HG03342 (cell line): Measurements from ENCODE around the gene GOLGA6C.
"Not testable (repeated sequence)": the region's sequence is repeated elsewhere in the genome, so short reads cannot be mapped to it uniquely, and the experiment has no call there.

Experiments used
- ATAC-seq: cut with Tn5 transposase; IDR thresholded peaks from one replicate; pipeline ENCODE4 v1.9.1; 2021; ENCODE audit warnings: mild to moderate bottlenecking, moderate library complexity; ENCODE audit not compliant: unreplicated experiment

Gene GOLGA6C

GRCh38 chr15:75258034-75258433 lies at the start of gene GOLGA6C:
TSS of gene GOLGA6C (plus strand) at chr15:75258334. CDS start at chr15:75258599, 265 bp downstream.
- ATAC-seq: not testable (repeated sequence)

DNA sequence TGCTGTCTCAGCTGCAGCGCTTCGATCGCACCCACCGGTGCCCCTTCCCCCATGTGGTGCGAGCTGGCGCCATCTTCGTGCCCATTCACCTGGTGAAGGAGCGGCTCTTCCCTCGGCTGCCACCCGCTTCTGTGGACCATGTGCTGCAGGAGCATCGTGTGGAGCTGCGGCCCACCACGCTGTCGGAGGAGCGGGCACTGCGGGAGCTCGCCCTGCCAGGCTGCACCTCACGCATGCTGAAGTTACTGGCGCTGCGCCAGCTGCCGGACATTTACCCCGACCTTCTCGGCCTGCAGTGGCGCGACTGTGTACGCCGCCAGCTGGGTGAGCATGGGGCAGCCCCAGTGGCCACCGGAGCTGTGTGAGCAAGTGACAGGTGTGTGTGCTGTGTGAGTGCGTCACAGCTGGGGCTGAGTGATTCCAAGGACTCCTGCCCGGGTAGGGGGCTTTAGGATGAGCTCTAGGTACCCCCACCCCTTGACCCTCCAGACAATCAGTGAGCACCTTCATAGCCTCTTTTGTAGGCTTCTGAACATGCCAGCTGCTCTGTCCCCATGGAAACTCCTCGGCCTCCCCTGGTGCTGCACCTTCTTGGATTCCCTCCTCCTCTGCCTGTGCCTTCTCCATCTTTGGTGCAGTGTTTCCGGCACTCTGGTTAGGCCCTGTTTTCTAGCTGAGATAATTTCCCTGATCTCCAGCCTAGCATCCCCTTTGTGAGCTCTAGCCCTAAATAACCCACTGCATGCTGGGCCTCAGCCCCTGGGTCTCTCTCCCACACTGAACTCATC lies 49.4 kb upstream of the GOLGA6C start:
- no peak for ATAC-seq

- no peak for ATAC-seq
These were observed 48.9 kb upstream of the GOLGA6C start for GRCh38 chr15:75209289-75209676.

GRCh38 chr15:75210811-75211230 lies 47.3 kb upstream of the GOLGA6C start:
- ATAC-seq: no peak

DNA sequence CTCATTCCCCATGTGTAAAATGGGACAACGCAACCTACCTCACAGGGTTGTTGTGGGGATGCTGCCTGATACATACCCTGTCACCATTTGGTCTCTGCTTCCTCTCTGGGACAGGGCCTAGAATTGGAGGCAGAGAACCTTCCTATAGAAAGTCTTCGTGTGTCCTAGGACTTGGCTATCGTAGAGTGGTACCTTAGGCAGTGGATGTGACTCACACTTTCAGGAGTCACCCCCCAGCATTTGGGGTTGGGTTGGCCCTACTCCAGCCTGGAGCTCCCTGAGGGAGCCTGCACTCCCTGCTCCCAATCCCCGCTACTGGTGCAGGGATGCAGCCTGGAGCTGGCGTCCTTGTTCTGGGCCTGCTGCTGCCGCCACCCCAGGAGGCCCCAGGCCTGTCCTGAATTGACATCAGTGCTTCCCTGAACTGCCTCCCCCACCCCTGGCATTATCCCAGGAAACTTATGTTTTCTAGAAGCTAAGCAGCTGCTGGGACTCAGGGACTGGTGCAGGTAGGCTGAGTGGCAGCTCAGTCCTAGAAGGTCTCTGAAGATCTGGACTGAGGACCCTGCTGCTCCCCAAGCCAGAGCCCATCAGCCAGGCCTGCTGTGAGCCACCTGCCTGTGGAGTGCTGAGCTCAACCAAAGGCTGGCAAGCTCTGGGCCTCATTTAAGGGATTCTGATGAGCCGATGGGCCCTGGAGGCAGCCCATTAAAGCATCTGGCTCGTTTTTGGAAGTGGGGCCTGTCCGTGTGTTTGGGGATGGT lies 46.5 kb upstream of the GOLGA6C start:
- ATAC-seq: no peak

DNA sequence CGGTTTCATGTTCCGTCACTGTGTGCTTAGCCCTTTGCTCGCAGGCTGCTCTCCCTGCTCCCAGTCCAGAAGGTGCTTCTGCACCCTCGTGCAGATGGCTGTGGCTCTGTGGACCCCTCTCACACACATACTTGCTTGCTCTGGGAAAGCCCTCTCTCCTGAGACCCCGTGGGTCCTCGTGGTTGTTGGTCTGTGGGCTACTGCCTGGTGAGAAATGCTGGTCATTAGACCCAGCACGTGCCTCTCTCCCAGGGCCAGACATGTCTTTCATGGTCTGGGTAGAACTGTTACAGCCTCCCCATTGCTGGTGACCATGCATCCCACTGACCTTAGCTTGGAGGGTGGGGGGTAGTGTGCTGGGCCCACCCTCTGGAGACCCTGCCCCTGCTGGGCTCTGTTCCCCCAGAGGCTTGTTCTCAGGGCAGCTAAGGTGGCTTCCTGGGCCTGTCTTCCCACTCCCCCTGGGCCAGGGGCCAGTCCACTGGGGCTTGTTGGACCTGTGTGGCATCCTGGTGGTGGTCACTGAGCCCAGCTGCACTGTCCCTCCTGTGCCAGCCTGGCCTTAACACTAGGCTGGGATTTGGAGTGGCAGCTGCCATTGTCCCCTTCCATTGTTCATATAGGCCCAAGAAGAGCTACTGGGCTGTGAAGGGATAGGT lies 45.8 kb upstream of the GOLGA6C start:
- no peak for ATAC-seq

DNA sequence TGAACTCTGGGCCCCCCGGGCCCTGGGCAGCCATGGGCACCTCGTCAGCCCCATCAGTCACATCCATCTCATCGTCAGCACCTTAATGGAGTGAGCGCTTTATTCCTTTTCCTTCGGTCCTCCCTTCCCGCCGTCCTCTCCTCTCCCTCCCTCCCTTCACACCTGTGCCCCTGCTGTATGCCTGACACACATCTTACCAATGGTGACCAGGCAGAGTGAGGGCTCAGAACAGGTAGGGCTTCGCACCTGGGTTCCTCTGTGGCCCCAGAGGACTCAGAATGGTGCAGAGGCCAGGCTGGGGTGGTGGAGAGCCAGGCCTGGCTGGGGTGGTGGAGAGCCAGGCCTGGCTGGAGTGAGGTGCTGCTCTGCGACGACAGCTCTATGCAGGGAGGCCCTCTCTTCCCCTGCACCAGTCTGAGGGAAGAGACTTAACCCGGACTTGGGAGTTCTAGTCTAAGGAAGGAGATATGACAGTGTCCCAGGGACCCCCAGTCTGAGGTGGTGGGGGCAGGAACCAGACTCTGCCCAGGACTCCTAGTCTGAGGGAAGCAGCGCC lies 44.8 kb upstream of the GOLGA6C start:
- no peak for ATAC-seq

DNA sequence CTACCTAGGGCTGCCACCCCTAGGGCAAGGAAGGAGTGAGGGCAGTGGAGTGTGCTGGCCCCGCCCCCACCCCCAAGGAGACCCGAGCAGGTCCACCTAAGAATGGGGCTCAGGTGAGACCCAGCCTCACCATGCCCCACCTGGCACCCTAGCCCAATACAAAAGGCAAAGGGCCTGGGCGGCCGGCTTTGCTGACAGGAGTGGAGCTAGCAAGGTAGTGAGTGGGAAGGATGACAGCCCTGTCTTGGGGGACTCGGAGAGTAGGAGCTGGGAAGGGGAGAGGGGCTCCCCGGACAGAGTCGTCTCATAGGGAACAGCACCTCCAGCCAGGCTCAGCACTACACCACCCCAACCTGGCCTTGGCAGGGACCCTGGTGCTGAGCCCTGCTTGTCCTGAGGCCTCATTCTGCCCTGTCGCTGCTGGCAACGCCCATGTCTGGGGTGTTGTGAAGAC lies 44.3 kb upstream of the GOLGA6C start:
- ATAC-seq: no peak

DNA sequence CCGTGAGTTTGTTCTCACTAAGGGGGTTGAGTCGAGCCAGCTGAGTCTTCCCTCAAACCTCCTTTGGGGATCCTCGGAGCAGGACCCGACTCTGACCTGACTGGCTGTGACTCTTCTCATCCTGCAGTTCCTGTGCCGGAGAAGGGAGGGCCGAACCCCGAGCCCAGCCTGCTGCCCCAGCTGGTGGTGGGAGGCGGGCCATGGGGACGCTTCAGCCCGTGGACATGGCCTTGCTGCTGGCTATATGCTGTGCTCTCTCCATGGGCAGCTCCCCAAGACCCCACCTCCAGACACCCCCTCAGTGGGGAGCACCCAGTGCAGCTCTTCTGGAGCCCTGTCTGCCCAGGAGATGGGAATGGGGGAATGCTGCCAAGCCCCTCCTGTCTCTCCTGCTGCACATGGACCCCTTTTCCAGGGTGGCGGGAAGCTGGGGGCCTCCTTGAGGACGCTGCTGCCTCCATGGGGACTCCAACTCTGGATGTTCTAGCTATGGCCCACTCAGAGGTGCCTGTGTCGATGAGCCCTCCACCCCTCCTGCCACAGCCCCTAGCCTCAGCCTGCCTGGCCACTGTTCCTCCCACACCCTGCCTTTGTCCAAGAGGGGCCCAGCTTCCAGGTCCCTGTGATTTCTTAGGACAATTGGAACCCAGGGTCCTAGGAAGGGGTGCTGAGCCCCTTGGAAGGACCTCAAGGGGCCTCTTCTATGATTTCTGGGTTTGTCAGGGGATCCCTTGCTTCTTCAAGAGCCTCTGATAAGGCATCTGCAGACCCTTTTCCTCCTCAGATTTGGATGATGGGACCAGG lies 43.6 kb upstream of the GOLGA6C start:
- no peak for ATAC-seq

DNA sequence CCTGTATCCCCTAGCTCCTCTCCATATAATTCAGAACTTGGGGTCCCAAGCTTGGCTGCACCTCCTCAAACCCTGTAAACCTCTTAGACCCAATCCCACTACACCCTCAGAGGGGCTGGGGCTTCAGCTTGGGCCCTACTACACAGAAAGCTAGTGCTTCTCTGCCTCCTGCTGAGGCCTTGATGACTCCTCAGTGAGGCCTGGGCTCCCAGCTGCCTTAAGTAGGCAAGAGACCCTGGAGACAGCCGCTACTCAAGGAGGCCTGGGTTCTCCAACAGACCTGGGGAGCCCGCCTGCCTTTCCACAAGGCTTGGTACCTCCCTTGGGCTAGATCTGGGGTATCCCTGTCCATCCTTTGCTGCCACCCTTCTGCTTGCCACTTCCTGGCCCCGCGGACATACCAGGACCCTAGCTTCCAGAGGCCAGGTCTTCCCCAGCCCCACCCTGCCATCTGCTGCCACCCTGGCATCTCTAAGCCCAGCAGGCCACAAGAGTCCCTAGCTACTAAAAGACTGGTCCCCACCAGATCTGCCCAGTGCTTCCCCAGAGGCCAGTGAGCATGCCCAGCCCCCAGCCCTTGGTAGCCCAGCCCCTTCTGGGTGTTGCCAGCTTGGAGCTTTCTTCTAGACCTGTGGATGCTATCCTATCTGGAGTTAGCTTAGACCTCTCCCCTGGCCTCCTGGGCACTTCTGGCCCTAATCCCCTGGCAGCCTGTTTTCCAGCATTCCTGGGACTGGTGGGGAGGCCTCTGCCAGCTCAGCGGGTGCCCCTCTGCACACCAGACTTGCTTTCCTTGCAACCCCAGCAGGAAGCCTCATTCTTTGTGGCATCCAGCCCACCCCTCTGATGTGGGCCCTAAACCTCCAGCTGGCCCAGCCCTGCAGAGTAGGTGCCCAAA lies 42.8 kb upstream of the GOLGA6C start:
- ATAC-seq: no peak

DNA sequence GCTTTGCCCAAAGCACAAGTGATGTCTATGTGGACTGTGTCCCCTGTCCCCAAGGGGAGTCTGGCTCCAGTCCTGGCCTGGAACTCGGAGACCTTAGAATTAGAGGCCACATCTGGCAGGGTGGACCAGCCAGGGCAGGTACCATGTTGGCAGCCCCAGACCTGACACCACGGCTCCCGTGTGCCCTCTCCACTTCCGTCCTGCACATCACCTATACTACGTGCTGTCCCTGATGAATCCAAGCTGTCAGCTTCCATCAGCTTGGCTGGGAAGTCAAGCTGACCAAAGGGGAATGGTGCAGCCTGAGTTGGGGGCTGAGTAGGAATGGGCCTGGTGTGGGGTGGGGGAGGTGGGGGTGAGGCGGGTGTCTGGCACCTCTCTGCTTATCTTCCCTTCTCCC lies 41.1 kb upstream of the GOLGA6C start:
- ATAC-seq: no peak

DNA sequence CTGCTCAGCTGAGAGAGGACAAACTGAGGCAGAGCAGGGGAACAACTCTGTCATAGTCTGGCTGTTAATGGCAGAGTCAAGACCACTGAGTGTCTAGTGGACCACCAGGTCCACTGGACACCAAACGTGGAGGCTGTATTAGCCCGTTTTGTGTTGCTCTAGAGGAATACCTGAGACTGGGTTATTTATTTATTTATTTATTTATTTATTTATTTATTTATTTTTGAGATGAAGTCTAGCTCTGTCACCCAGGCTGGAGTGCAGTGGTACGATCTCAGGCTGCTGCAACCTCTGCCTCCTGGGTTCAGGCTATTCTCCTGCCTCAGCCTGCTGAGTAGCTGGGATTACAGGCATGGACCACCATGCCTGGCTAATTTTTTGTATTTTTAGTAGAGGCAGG lies 40.6 kb upstream of the GOLGA6C start:
- ATAC-seq: not testable (repeated sequence)

- ATAC-seq: not testable (repeated sequence)
These were observed 38.6 kb upstream of the GOLGA6C start for GRCh38 chr15:75219507-75219929.

GRCh38 chr15:75223688-75224087 lies 34.4 kb upstream of the GOLGA6C start:
- no peak for ATAC-seq

- no peak for ATAC-seq
These were observed 33.9 kb upstream of the GOLGA6C start for GRCh38 chr15:75224281-75224680.

GRCh38 chr15:75225102-75225836 lies 32.9 kb upstream of the GOLGA6C start:
- not testable (repeated sequence) for ATAC-seq

DNA sequence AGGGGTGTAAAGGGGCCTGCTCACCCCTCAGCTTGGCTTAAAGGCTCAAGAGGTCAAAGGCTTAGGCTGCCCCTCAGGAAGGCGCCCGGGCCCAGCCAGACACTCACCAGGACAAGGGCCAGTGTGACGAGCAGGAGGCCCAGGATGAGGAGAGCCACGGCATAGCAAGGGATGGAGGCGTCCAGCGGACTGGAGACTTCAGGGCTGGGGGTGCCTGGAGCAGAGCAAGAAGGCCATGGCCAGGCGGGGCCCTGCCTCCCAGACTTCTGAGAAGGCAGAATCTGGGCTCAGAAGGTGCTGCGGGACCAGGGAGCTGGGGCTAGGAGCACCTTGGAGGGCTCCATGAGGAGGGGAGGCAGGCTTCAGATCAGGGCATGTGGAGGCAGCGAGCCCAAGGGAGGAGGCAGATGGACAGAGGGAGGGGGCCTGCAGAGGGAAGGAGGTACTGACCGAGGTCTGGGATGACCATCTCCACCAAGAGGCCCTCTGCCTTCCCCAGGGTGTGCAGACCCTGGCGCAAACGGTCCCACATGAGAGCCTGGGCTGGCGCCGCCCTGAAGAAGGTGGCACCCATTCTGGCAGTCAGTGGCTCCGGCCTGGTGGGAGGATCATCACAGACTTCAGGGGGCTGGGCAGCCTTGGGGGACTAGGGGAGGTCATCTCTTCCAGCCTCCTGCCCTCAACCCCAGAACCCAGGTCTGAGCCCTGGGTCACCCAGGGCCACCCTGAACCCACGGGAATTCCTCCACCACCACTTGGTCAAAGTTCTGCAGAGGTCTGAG lies 32.0 kb upstream of the GOLGA6C start:
- ATAC-seq: no peak

- ATAC-seq: not testable (repeated sequence)
These were observed 31.0 kb upstream of the GOLGA6C start for GRCh38 chr15:75227112-75227511.
